HG03103 (cell line): ENCODE measurements around the gene ERC1.

Source experiments
- ATAC-seq: cut with Tn5 transposase; IDR thresholded peaks from one replicate; pipeline ENCODE4 v1.9.1; 2021; ENCODE audit warnings: low read depth; ENCODE audit not compliant: unreplicated experiment

ERC1 gene

DNA sequence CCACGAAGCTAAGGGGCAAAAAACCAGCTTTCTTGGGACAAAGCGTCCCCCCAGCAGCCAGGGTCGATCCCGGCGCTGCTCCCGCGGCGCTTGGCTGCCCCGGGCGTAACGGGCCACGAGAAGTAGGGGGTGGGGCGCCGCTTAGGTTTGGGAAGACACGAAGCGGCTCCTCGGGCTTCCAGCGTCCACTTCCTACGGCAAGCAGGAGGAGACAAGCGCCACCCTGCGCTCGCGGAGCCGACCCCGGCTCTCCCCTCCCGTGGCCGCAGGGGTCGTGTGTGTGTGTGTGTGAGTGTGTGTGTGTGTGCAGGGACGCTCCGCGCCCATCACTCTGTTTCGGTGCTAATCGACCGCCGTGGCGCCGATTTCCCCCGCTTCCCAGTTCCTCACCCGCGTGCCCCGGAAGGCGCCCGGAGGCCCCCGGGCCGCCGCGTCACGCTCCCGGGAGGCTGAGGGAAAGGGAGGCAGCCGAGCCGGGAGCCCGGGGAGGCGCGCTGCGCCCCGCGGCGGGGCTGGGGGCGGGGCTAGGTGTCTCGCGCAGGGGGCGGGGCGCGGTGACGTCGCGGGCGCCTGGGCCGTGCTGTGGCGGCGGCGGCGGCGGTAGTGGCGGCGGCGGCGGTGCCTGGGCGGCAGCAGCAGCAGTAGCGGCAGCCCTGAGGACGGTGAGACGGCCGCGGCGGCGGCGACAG, at the start of gene ERC1:
Gene ERC1, plus strand, starts transcription at position 563 of the 689 bp plus-strand sequence. CDS start 36,681 bp downstream, outside the sequence.
- peak; percentile 68 for ATAC-seq

DNA sequence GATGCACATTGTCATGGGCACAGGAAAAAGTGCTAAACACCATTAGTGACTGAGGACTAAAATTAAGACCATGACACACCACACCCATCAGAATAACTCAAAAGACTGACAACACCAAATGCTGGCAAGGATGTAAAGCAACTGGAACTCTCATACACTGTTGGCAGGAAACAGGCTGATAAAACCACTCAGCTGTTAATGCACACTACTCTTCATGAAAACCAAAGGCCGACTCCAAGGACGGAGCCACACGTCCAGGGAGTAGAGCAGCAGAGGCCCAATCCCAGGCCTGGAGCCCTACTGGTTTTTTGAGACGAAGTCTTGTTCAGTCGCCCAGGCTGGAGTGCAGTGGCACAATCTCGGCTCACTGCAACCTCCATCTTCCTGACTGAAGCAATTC, 48.0 kb upstream of the ERC1 start:
- no peak for ATAC-seq

DNA sequence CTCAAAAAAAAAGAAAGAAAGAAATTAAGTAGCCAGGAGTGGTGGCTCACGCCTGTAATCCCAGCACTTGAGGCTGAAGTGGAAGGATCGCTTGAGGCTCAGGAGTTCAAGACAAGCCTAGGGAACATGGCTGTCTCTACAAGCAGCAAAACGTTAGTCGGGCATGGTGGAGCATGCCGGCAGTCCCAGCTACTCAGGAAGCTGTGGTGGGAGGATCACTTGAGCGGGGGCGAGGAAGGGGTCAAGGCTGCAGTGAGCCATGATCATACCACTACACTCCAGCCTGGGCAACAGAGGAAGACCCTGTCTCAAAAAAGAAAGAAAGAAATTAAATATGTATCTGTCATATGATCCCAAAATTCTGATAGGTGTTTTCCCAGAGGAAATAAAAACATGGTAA, 46.8 kb upstream of the ERC1 start:
- no peak for ATAC-seq

GRCh38 chr12:946212-946611, 44.8 kb upstream of the ERC1 start:
- no peak for ATAC-seq

GRCh38 chr12:946631-947030, 44.4 kb upstream of the ERC1 start:
- ATAC-seq, result no peak

DNA sequence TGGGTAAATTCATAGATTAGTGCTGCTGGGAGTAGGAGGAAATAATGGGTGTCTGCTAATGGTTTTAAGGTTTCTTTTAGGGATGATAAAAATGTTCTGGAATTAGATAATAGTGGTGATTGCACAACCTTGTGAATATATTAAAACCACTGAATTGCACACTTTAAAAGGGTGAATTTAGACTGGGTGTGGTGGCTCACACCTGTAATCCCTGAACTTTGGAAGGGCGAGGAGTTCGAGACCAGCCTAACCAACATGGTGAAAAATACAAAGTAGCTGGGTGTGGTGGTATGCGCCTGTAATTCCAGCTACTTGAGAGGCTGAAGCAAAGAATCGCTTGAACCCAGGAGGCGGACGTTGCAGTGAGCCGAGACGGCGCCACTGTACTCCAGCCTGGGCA, 42.8 kb upstream of the ERC1 start:
- ATAC-seq, result no peak

DNA sequence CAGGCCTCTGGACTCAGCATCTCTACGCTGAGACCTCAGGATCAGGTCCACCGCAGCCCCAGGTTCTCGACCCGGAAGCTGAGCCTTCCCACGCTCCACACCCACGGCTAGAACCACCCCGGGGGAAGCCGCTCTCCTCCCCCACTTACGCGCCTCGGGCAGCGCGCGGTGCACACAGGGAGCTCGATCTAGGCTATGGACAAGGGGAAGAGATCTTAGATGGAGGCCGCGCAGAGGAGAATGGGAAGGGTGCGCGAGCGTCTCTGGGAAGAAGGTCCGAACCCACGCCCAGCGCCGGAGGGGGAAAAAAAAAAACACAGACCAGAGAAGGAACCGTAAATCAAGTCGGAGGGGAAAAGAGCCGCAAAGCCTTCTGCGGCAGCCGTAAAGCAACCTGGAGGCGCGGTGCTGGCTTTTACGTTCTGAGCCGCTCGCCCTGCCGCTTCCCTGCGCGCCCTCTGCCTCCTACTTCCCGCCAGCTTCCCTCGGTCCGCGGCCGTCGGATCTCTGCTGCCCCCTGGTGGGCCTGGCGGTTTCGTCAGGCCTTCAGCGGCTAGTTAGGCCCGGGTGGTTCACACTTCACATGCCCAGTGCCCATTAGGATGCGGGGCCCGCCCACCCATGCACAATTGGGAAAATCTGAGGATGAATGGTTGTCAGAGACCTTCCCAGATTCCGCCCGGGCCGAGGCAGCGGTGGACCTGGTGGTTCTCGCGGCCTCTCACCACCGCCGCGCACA, 41.4 kb upstream of the ERC1 start, which contains the start of gene RAD52:
Gene RAD52, minus strand, starts transcription at position 242 of the 739 bp plus-strand sequence. CDS start 16,636 bp downstream, outside the sequence.
- ATAC-seq, result peak; percentile 75

DNA sequence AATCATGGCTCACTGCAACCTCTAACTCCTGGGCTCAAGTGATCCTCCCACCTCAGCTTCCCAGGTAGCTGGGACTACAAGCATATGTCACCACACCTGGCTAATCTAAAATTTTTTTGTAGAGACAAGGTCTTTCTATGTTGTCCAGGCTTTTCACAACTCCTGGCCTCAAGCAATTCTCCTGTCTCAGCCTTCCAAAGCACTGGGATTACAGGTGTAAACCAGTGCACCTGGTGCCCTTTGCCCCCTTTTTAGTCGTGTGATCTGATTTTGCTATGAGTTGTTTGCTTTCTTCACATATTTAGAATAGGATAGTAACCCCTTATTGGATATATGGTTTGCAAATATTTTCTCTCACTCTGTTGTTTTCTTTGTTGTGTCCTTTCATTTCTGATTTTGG, 39.8 kb upstream of the ERC1 start:
- ATAC-seq, result no peak

- no peak for ATAC-seq
Measured at GRCh38 chr12:953776-954175, 37.2 kb upstream of the ERC1 start.

DNA sequence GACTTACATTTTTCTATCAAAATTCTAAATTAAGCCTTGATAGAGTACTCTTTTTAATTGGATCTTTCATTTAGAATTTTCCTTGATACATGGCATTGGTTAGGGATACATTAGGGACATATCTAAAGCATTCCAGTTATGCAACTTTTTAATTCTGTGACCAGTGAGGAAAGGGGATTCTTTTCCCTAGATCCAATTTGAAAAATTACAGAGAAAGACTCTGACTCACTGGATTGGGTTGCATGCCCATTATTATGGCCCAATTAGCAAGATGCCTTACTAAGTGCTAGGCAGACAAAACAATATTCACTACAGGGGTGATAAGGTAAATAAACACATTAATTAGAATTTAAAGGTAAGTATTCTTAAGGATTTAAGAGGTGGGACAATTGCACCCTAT, 36.3 kb upstream of the ERC1 start:
- no peak for ATAC-seq

DNA sequence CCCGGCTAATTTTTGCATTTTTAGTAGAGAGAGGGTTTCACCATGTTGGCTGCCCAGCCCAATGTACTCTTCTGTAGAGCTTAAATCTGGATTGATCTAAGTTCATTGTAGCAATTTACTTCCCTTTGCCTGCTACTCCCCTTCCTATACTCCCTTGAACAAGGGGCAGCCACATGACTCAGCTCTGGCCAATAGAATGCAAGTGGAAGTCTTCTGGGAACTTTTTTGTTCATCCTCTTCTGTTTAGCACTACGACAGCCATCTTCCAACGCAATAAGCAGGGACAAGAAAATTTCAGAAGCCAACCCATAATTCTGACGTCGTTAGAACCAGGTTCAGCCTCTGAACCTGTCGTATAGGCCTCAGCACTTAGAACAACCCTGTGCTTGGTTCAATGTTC, 35.1 kb upstream of the ERC1 start:
- no peak for ATAC-seq

DNA sequence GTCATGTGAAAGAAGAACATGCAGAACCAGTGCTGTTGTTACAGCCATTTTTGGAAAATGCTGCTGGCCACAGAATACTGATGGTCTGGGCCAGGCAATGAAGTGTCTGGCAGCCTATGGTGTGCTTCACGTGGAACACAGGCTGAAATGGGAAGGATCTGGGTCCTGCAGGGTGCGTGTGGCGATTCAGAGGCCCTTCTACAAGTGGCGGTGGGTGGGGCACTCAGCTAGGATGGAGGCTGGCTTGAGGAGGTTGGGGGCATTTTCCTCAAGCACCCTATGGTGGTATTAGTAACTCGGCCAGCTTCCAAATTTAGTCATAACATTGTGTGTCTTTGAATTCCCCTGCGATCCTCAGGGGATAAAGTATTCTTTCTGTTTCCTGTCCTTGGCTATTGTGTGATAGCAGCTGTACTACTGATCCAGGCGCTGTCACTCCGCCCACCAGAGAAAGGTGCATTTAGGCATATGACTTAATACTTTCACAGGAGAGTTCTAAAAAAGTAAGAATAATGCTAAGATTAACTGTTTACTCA, 32.4 kb upstream of the ERC1 start:
- ATAC-seq, result no peak

DNA sequence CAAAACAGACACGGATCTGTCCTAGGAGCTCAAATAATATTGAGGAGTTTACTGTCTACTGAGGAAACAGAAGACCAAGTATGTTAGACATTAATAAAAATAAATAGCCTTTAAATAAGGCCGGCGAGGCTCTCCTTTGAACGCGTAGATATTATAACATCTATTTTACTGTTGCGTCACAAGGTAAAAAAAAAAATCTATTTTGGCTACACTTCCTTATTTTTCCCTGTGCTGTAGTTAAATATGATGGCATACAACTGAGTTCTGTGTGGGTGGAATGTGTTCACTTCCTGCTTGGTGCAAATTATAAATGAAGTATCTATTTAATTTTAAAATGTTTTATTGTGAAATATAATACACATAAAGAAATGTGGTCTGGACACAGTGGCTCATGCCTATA, 24.3 kb upstream of the ERC1 start:
- ATAC-seq, result no peak

DNA sequence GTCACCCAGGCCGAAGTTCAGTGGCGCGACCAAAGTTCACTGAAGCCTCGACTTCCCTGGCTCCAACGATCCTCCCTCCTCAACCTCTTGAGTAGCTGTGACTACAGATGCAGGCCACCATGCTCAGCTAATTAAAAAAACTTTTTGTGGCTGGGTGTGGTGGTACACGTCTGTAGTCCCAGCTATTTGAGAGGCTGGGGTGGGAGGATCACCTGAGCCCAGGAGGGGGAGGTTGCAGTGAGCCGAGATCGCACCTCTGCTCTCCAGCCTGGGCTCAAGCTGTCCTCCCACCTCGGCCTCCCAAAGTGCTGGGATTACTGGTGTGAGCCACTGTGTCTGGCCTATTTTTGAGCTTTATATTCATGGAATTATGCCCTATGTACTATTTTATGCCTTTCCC, 23.4 kb upstream of the ERC1 start:
- ATAC-seq, result no peak

- no peak for ATAC-seq
Measured at GRCh38 chr12:968545-968944, 22.5 kb upstream of the ERC1 start.

- no peak for ATAC-seq
Measured at GRCh38 chr12:969821-970220, 21.2 kb upstream of the ERC1 start.

DNA sequence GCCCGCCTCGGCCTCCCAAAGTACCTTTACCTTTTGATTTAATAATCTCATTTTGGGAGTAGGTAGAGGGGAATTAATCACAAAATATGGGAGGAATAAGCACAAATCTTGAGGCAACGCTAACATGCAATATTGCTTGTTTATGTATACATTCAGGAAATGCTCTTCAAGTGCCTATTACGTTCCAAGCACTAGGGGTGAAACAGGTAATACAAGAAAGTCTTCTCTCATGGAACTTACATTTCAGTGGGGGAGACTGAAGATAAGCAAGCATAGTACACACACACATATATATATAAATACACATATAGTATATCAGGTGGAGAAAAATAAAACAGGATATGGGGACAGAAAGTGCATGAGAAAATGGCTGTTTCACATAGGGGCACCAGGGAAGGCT, 19.0 kb upstream of the ERC1 start:
- ATAC-seq, result no peak

- ATAC-seq, result no peak
Measured at GRCh38 chr12:974271-974862, 16.7 kb upstream of the ERC1 start.

DNA sequence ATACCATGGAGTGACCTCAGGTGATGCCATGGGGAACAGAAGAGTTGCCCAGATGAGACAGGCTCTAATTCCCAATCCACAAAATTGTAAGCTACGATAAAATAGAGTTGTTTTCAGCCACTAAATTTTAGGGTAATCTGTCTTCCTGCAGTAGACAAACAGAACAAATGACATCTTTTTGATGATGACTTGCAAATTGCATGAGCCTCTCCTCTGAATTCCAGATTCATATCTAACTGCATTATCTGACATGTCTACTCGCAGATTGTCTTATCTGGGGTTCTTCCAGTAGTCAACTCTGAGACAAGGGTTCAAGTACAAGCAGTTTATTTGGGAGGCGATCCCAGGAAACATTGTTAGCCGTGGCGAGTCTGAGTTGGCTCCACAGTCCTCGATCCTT, 14.4 kb upstream of the ERC1 start:
- ATAC-seq, result no peak

DNA sequence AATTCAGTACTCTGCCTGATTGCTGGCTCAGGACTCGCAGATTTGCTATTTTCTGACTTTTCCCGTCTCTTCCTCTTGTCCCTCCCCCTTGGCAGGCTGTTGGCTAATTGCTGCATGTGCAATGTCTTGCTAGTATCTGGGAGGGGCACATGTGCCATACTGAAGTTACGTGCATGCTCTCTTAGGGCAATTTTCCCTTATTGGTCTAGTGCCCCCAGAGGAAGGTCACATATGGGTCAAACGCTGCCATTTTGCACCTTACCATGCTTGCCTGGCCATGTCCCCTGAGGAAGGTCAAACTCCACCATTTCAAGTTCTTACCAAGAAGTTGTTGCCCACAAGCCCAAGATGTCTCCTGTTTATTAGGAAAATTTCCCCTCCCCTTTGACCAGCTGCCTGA, 13.9 kb upstream of the ERC1 start:
- ATAC-seq, result no peak

DNA sequence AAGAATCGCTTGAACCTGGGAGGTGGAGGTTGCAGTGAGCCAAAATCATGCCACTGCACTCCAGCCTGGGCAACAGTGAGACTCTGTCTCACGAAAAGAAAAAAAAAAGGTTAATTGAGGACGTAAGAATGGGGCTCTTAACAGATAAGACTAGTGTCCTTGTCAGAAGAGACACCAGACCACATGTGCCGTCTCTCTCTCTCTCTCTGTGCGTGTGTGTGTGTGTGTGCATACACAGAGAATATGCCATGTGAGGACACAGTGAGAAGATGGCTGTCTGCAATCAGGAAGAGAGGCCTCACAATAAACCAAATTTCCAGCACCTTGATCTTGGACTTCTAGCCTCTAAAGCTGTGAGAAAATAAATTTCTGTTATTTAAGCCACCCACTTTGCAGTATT, 11.7 kb upstream of the ERC1 start:
- no peak for ATAC-seq
